ENCODE measurements around the gene TPRN.

- no peak for TF ChIP-seq CTCF (IDR thresholded peaks at IDR 0.05)
- no peak for TF ChIP-seq POLR2A (IDR thresholded peaks at IDR 0.05)
Measured at GRCh38 chr9:137150617-137151457, 49.7 kb downstream of the TPRN start.

Data from body of pancreas (tissue), 4 donors.